Osteocyte (in vitro differentiated cells): ENCODE results near the gene SAYSD1. TPM values are rescaled to one million over a fixed set of nuclear protein-coding genes. Genes with fewer than 3 reads are reported as not detected.
"Not testable (repeated sequence)": the region's sequence is repeated elsewhere in the genome, so short reads cannot be mapped to it uniquely, and the experiment has no call there.

Experiments used
- DNase-seq: peaks from one replicate; pipeline ENCODE4 v3.0.0; 2021; ENCODE audit warnings: mixed read lengths; ENCODE audit not compliant: unreplicated experiment; ENCODE audit errors: extremely low spot score
- H3K27ac Mint-ChIP-seq: one replicate; pipeline ENCODE4 v1.8.0; 2021; ENCODE audit warnings: mild to moderate bottlenecking, mixed read lengths; ENCODE audit not compliant: unreplicated experiment
- H3K27me3 Mint-ChIP-seq: one replicate; pipeline ENCODE4 v1.8.0; 2021; ENCODE audit warnings: mixed read lengths; ENCODE audit not compliant: unreplicated experiment
- H3K36me3 Mint-ChIP-seq: one replicate; pipeline ENCODE4 v1.8.0; 2021; ENCODE audit warnings: mixed read lengths; ENCODE audit not compliant: unreplicated experiment
- H3K4me1 Mint-ChIP-seq: one replicate; pipeline ENCODE4 v1.8.0; 2021; ENCODE audit warnings: mixed read lengths; ENCODE audit not compliant: unreplicated experiment
- H3K4me3 Mint-ChIP-seq: one replicate; pipeline ENCODE4 v1.8.0; 2021; ENCODE audit warnings: mild to moderate bottlenecking, moderate library complexity, mixed read lengths; ENCODE audit not compliant: unreplicated experiment
- H3K9me3 Mint-ChIP-seq: one replicate; pipeline ENCODE4 v1.8.0; 2021; ENCODE audit warnings: mixed read lengths; ENCODE audit not compliant: unreplicated experiment
- CTCF ChIP-seq: fragments of 200-600 bp; sonication (generic); IDR thresholded peaks from 2 replicates; pipeline ENCODE4 v1.5.0; 2021; ENCODE audit warnings: antibody characterized with exemption, mild to moderate bottlenecking, moderate library complexity
- total RNA-seq: library from RNA; stranded (reverse); gene quantifications from 2 replicates; pipeline ENCODE4 v1.2.1, GENCODE V29; 2021

Gene SAYSD1
- total RNA-seq, 1 donor from 2014 or later: 17.6 TPM

GRCh38 chr6:39137245-39137644 is 22.3 kb upstream of the SAYSD1 start:
- no peak for DNase-seq

GRCh38 chr6:39136207-39136606 is 21.2 kb upstream of the SAYSD1 start:
- not testable (repeated sequence) for H3K4me1 Mint-ChIP-seq, H3K27ac Mint-ChIP-seq, H3K4me3 Mint-ChIP-seq, DNase-seq, H3K27me3 Mint-ChIP-seq, H3K36me3 Mint-ChIP-seq, H3K9me3 Mint-ChIP-seq

More at GRCh38 chr6:39137245-39137644, 22.3 kb upstream of the SAYSD1 start:
- no peaks in the 10 kb centered on the region for H3K4me1 Mint-ChIP-seq
- no peak overlapping the region for H3K4me3 Mint-ChIP-seq
- peaks cover 4% of the 10 kb centered on the region for H3K9me3 Mint-ChIP-seq
- no peak overlapping the region for H3K27ac Mint-ChIP-seq
- TF ChIP-seq CTCF: no peak
- H3K27me3 Mint-ChIP-seq: peaks cover 4% of the 10 kb centered on the region
- H3K36me3 Mint-ChIP-seq: no peaks in the 10 kb centered on the region

- H3K4me1 Mint-ChIP-seq, H3K36me3 Mint-ChIP-seq, H3K4me3 Mint-ChIP-seq, H3K27ac Mint-ChIP-seq, H3K27me3 Mint-ChIP-seq, DNase-seq, H3K9me3 Mint-ChIP-seq: not testable (repeated sequence)
Measured at GRCh38 chr6:39134761-39135160, 19.8 kb upstream of the SAYSD1 start.

GRCh38 chr6:39130691-39131090 is 15.7 kb upstream of the SAYSD1 start:
- Mint-ChIP-seq H3K9me3 (no peaks in the 10 kb centered on the region), H3K36me3 (no peaks in the 10 kb centered on the region), H3K27me3 (peaks cover 2% of the 10 kb centered on the region), H3K4me3 (no peak overlapping the region), H3K27ac (no peak overlapping the region), H3K4me1 (no peaks in the 10 kb centered on the region)
- no peak for DNase-seq
- no peak for TF ChIP-seq CTCF

GRCh38 chr6:39128832-39129231 is 13.8 kb upstream of the SAYSD1 start:
- Mint-ChIP-seq H3K27ac (no peak overlapping the region), H3K4me3 (no peak overlapping the region), H3K9me3 (no peaks in the 10 kb centered on the region), H3K27me3 (peaks cover 7% of the 10 kb centered on the region), H3K4me1 (no peaks in the 10 kb centered on the region), H3K36me3 (no peaks in the 10 kb centered on the region)
- no peak for DNase-seq
- TF ChIP-seq CTCF: no peak

- H3K4me3 Mint-ChIP-seq: no peak overlapping the region
- DNase-seq: no peak
- H3K27ac Mint-ChIP-seq: no peak overlapping the region
- TF ChIP-seq CTCF: no peak
- peaks cover 7% of the 10 kb centered on the region for H3K27me3 Mint-ChIP-seq
- no peaks in the 10 kb centered on the region for H3K9me3 Mint-ChIP-seq
- no peaks in the 10 kb centered on the region for H3K4me1 Mint-ChIP-seq
- H3K36me3 Mint-ChIP-seq: no peaks in the 10 kb centered on the region
Measured at GRCh38 chr6:39128106-39128505, 13.1 kb upstream of the SAYSD1 start.
